Activated CD8-positive, alpha-beta T cell treated with anti-CD3 and anti-CD28 coated beads, Interleukin-2, amount 10 ng/mL, durations not matched to agents 7 days and 5 days (primary cell): ENCODE data around the gene SIAE. TPM values are rescaled to one million over a fixed set of nuclear protein-coding genes. Genes with fewer than 3 reads are reported as not detected.

Experiments used
- ATAC-seq: fragments of 150-1000 bp; cut with Tn5 transposase; one replicate; pipeline ENCODE4 v1.10.0; 2021; ENCODE audit warnings: moderate library complexity
- CTCF ChIA-PET: fragments of 350-600 bp; sonication (Branson Sonifier 250); formaldehyde crosslinking; loops from one replicate; lab custom pipeline; 2021; ENCODE audit warnings: antibody characterized with exemption; lab: Charles Lee
- POLR2A ChIA-PET: fragments of 350-600 bp; sonication (Branson Sonifier 250); formaldehyde crosslinking; loops from one replicate; lab custom pipeline; 2021; ENCODE audit warnings: antibody characterized with exemption; lab: Charles Lee
- DNase-seq: peaks from one replicate; pipeline ENCODE4 v3.0.0-alpha.2; 2020
- H3K27ac Mint-ChIP-seq: one replicate; pipeline ENCODE4 v1.8.0; 2021; ENCODE audit warnings: mild to moderate bottlenecking, mixed read lengths
- H3K27me3 Mint-ChIP-seq: one replicate; pipeline ENCODE4 v1.8.0; 2021; ENCODE audit warnings: low read depth, mixed read lengths
- H3K36me3 Mint-ChIP-seq: one replicate; pipeline ENCODE4 v1.8.0; 2021; ENCODE audit warnings: low read depth, mixed read lengths
- H3K4me1 Mint-ChIP-seq: one replicate; pipeline ENCODE4 v1.8.0; 2021; ENCODE audit warnings: low read depth, mixed read lengths
- H3K4me3 Mint-ChIP-seq: one replicate; pipeline ENCODE4 v1.8.0; 2021; ENCODE audit warnings: mild to moderate bottlenecking, mixed read lengths
- H3K9me3 Mint-ChIP-seq: one replicate; pipeline ENCODE4 v1.8.0; 2022; ENCODE audit warnings: mixed read lengths; ENCODE audit not compliant: insufficient read depth
- total RNA-seq, 2 experiments: library from RNA; stranded (reverse); gene quantifications; one replicate each; pipeline ENCODE4 v1.2.3, GENCODE V29; 2021

Gene SIAE
- total RNA-seq, 2 experiments from 2014 or later: 4.8 to 5.7 TPM

GRCh38 chr11:124643042-124643604, 30.4 kb downstream of the SIAE start:
- H3K4me3 Mint-ChIP-seq: no peak overlapping the region
- H3K4me1 Mint-ChIP-seq: no peaks in the 10 kb centered on the region
- peaks cover 8% of the 10 kb centered on the region for H3K36me3 Mint-ChIP-seq
- ChIA-PET POLR2A (no interaction called here), CTCF (interaction anchor here (1.2 to 5.5 kb wide), 11 partner anchors 10 to 223 kb away, joined by 4 to 27 read pairs (median 11); partner anchors contain the start of gene TBRG1)
- H3K9me3 Mint-ChIP-seq: no peaks in the 10 kb centered on the region
- H3K27ac Mint-ChIP-seq: no peak overlapping the region
- DNase-seq (no peak), ATAC-seq (no peak)
- H3K27me3 Mint-ChIP-seq: no peaks in the 10 kb centered on the region

GRCh38 chr11:124642628-124643027, 30.9 kb downstream of the SIAE start:
- ChIA-PET POLR2A (no interaction called here), CTCF (interaction anchor here (1.4 to 5.5 kb wide), 5 partner anchors 10 to 224 kb away, joined by 4 to 27 read pairs (median 12); no protein-coding TSS in a partner anchor)
- no peaks in the 10 kb centered on the region for H3K4me1 Mint-ChIP-seq
- no peak overlapping the region for H3K27ac Mint-ChIP-seq
- H3K4me3 Mint-ChIP-seq: no peak overlapping the region
- ATAC-seq: no peak
- no peak for DNase-seq
- peaks cover 11% of the 10 kb centered on the region for H3K36me3 Mint-ChIP-seq
- H3K27me3 Mint-ChIP-seq: no peaks in the 10 kb centered on the region
- H3K9me3 Mint-ChIP-seq: no peaks in the 10 kb centered on the region

- ATAC-seq (no peak), DNase-seq (no peak)
- peaks cover 23% of the 10 kb centered on the region for H3K36me3 Mint-ChIP-seq
- H3K4me3 Mint-ChIP-seq: no peak overlapping the region
- no peaks in the 10 kb centered on the region for H3K9me3 Mint-ChIP-seq
- no peaks in the 10 kb centered on the region for H3K4me1 Mint-ChIP-seq
- H3K27me3 Mint-ChIP-seq: no peaks in the 10 kb centered on the region
- CTCF ChIA-PET: interaction anchor here (0.6 to 5.5 kb wide), 4 partner anchors 17 to 196 kb away, joined by 3 to 27 read pairs (median 4); no protein-coding TSS in a partner anchor
- no peak overlapping the region for H3K27ac Mint-ChIP-seq
- POLR2A ChIA-PET: no interaction called here
These were observed 32.9 kb downstream of the SIAE start for GRCh38 chr11:124640666-124641065.

GRCh38 chr11:124639186-124639585, 34.4 kb downstream of the SIAE start:
- Mint-ChIP-seq H3K27ac (no peak overlapping the region), H3K4me3 (no peak overlapping the region), H3K9me3 (no peaks in the 10 kb centered on the region), H3K4me1 (no peaks in the 10 kb centered on the region), H3K27me3 (no peaks in the 10 kb centered on the region), H3K36me3 (peaks cover 27% of the 10 kb centered on the region)
- ChIA-PET CTCF (interaction anchor here (1.0 to 5.5 kb wide), 5 partner anchors 19 to 198 kb away, joined by 3 to 27 read pairs (median 4); no protein-coding TSS in a partner anchor), POLR2A (interaction anchor here (1.0 to 2.0 kb wide), 2 partner anchors 16 to 100 kb away, joined by 4 to 8 read pairs; partner anchors contain the start of gene TBRG1)
- ATAC-seq (no peak), DNase-seq (no peak)

GRCh38 chr11:124638500-124638899, 35.0 kb downstream of the SIAE start:
- H3K27me3 Mint-ChIP-seq: no peaks in the 10 kb centered on the region
- CTCF ChIA-PET: interaction anchor here (1.0 to 1.3 kb wide), 3 partner anchors 18 to 32 kb away, joined by 3 to 6 read pairs (median 4); no protein-coding TSS in a partner anchor
- peaks cover 32% of the 10 kb centered on the region for H3K36me3 Mint-ChIP-seq
- H3K4me1 Mint-ChIP-seq: no peaks in the 10 kb centered on the region
- POLR2A ChIA-PET: interaction anchor here (0.5 to 2.0 kb wide), 3 partner anchors 16 to 512 kb away, joined by 3 to 8 read pairs (median 4); partner anchors contain the start of gene TBRG1
- H3K27ac Mint-ChIP-seq: no peak overlapping the region
- no peak overlapping the region for H3K4me3 Mint-ChIP-seq
- H3K9me3 Mint-ChIP-seq: no peaks in the 10 kb centered on the region
- DNase-seq: no peak
- no peak for ATAC-seq

- no peak for DNase-seq
- no peaks in the 10 kb centered on the region for H3K9me3 Mint-ChIP-seq
- H3K27ac Mint-ChIP-seq: no peak overlapping the region
- no peaks in the 10 kb centered on the region for H3K4me1 Mint-ChIP-seq
- peaks cover 49% of the 10 kb centered on the region for H3K36me3 Mint-ChIP-seq
- no peak for ATAC-seq
- ChIA-PET POLR2A (no interaction called here), CTCF (no interaction called here)
- no peaks in the 10 kb centered on the region for H3K27me3 Mint-ChIP-seq
- H3K4me3 Mint-ChIP-seq: no peak overlapping the region
These were observed 37.6 kb downstream of the SIAE start for GRCh38 chr11:124635932-124636331.

GRCh38 chr11:124633355-124633754, 40.2 kb downstream of the SIAE start:
- POLR2A ChIA-PET: no interaction called here
- Mint-ChIP-seq H3K27ac (no peak overlapping the region), H3K27me3 (no peaks in the 10 kb centered on the region), H3K4me1 (peaks cover 2% of the 10 kb centered on the region), H3K4me3 (no peak overlapping the region), H3K36me3 (peaks cover 59% of the 10 kb centered on the region), H3K9me3 (no peaks in the 10 kb centered on the region)
- DNase-seq (no peak), ATAC-seq (peak; percentile 53)
- CTCF ChIA-PET: interaction anchor here (3.0 kb wide), 1 partner anchor 11 kb away, joined by 13 read pairs; no protein-coding TSS in a partner anchor

GRCh38 chr11:124629961-124630360, 43.6 kb downstream of the SIAE start:
- H3K27me3 Mint-ChIP-seq: no peaks in the 10 kb centered on the region

GRCh38 chr11:124627546-124627945, 46.0 kb downstream of the SIAE start:
- DNase-seq (no peak), ATAC-seq (no peak)
- peaks cover 21% of the 10 kb centered on the region for H3K4me1 Mint-ChIP-seq
- H3K27ac Mint-ChIP-seq: no peak overlapping the region
- peaks cover 57% of the 10 kb centered on the region for H3K36me3 Mint-ChIP-seq
- H3K27me3 Mint-ChIP-seq: no peaks in the 10 kb centered on the region
- H3K4me3 Mint-ChIP-seq: no peak overlapping the region
- H3K9me3 Mint-ChIP-seq: no peaks in the 10 kb centered on the region
- CTCF ChIA-PET: no interaction called here
- POLR2A ChIA-PET: no interaction called here

More at GRCh38 chr11:124629961-124630360, 43.6 kb downstream of the SIAE start:
- POLR2A ChIA-PET: no interaction called here
- peaks cover 5% of the 10 kb centered on the region for H3K4me1 Mint-ChIP-seq
- no peak for ATAC-seq
- DNase-seq: no peak
- CTCF ChIA-PET: interaction anchor here (0.8 to 1.9 kb wide), 4 partner anchors 14 to 228 kb away, joined by 3 to 9 read pairs (median 4); no protein-coding TSS in a partner anchor
- no peak overlapping the region for H3K4me3 Mint-ChIP-seq
- H3K9me3 Mint-ChIP-seq: no peaks in the 10 kb centered on the region
- H3K36me3 Mint-ChIP-seq: peaks cover 67% of the 10 kb centered on the region
- H3K27ac Mint-ChIP-seq: no peak overlapping the region

GRCh38 chr11:124625504-124626168, 47.9 kb downstream of the SIAE start:
- peaks cover 24% of the 10 kb centered on the region for H3K4me1 Mint-ChIP-seq
- CTCF ChIA-PET: interaction anchor here (1.1 kb wide), 2 partner anchors 19 to 44 kb away, joined by 3 to 6 read pairs; no protein-coding TSS in a partner anchor
- no peak for DNase-seq
- POLR2A ChIA-PET: no interaction called here
- peaks cover 44% of the 10 kb centered on the region for H3K36me3 Mint-ChIP-seq
- no peak overlapping the region for H3K4me3 Mint-ChIP-seq
- no peaks in the 10 kb centered on the region for H3K9me3 Mint-ChIP-seq
- H3K27me3 Mint-ChIP-seq: peaks cover 4% of the 10 kb centered on the region
- no peak for ATAC-seq
- peak overlapping the region; percentile 44 for H3K27ac Mint-ChIP-seq

- ChIA-PET POLR2A (interaction anchor here (0.6 to 2.5 kb wide), 4 partner anchors 47 to 252 kb away, joined by 4 to 19 read pairs (median 6); partner anchors contain the start of gene MSANTD2), CTCF (interaction anchor here (0.8 to 2.5 kb wide), 6 partner anchors 16 to 213 kb away, joined by 3 to 16 read pairs (median 4); partner anchors contain the start of genes SIAE and SPA17)
- ATAC-seq: no peak
- peaks cover 10% of the 10 kb centered on the region for H3K27me3 Mint-ChIP-seq
- no peak for DNase-seq
- peak overlapping the region; percentile 95 for H3K27ac Mint-ChIP-seq
- peaks cover 36% of the 10 kb centered on the region for H3K36me3 Mint-ChIP-seq
- H3K9me3 Mint-ChIP-seq: no peaks in the 10 kb centered on the region
- peak overlapping the region; percentile 97 for H3K4me3 Mint-ChIP-seq
- peaks cover 24% of the 10 kb centered on the region for H3K4me1 Mint-ChIP-seq
These were observed 49.5 kb downstream of the SIAE start for GRCh38 chr11:124623861-124624525.
